ENCODE results near the gene PNPLA3. TPM values are rescaled to one million over a fixed set of nuclear protein-coding genes. Genes with fewer than 3 reads are reported as not detected.

PNPLA3 gene
- total RNA-seq, 1 experiment from 2014 or later: 4.9 TPM

DNA sequence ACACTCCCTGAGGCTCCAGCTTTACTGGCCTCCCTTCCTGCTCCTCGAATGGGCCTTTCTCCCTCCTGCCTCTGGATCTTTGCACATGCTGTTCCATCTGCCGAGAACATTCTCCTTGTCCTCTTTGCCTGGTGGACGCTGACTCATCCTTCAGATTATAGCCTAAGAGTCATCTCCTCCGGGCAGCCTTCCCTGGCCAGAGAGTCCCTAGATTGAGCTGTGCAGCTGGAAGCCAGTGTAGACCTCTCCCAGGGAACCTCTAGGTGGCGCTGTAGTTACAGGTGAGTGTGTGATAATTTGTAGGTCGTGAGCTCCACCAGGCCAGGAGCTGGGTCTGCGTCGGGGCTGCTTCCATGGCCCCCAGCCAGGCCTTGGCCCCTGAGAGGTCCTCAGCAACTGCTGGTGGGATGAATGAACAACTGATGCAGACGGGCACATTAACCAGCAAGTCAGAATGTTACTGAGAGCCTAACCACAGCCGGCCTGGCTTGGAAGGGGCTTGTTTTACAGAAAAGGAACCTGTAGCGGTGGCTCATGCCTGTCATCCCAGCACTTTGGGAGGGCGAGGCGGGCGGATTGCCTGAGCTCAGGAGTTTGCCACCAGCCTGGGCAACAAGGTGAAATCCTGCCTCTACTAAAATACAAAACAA, 40.5 kb upstream of the PNPLA3 start:
- ChIA-PET CTCF (interaction anchor here (0.7 to 1.4 kb wide), 4 partner anchors 22 to 483 kb away, joined by 3 to 13 read pairs (median 4); partner anchors contain the start of gene EFCAB6), POLR2A (interaction anchor here (0.6 kb wide), 1 partner anchor 26 kb away, joined by 6 read pairs; no protein-coding TSS in a partner anchor)
- no peaks in the 10 kb centered on the region for H3K4me1 ChIP-seq (ENCODE audit: control insufficient read depth, insufficient read depth, low read length)
- intact Hi-C loops (cut with micrococcal nuclease; ENCODE audit: unreplicated experiment) (no loop called here), in situ Hi-C loops (cut with HindIII; ENCODE audit: low pct_unique_long_range_greater_than_20kb, low sequenced_read_pairs) (no loop called here)
- H3K27me3 ChIP-seq (ENCODE audit: control insufficient read depth, insufficient read depth, low read length): no peaks in the 10 kb centered on the region
- H3K9me3 ChIP-seq (ENCODE audit: control insufficient read depth, insufficient read depth, low read depth, low read length): no peaks in the 10 kb centered on the region
- DNase-seq (ENCODE audit: low read depth, low spot score) (peak; percentile 41), ATAC-seq (peak; percentile 84)
- no peak for TF ChIP-seq TCF7L2 (IDR thresholded peaks at IDR 0.05; ENCODE audit: low read depth, low read length)
- TF ChIP-seq, protein P1, sequence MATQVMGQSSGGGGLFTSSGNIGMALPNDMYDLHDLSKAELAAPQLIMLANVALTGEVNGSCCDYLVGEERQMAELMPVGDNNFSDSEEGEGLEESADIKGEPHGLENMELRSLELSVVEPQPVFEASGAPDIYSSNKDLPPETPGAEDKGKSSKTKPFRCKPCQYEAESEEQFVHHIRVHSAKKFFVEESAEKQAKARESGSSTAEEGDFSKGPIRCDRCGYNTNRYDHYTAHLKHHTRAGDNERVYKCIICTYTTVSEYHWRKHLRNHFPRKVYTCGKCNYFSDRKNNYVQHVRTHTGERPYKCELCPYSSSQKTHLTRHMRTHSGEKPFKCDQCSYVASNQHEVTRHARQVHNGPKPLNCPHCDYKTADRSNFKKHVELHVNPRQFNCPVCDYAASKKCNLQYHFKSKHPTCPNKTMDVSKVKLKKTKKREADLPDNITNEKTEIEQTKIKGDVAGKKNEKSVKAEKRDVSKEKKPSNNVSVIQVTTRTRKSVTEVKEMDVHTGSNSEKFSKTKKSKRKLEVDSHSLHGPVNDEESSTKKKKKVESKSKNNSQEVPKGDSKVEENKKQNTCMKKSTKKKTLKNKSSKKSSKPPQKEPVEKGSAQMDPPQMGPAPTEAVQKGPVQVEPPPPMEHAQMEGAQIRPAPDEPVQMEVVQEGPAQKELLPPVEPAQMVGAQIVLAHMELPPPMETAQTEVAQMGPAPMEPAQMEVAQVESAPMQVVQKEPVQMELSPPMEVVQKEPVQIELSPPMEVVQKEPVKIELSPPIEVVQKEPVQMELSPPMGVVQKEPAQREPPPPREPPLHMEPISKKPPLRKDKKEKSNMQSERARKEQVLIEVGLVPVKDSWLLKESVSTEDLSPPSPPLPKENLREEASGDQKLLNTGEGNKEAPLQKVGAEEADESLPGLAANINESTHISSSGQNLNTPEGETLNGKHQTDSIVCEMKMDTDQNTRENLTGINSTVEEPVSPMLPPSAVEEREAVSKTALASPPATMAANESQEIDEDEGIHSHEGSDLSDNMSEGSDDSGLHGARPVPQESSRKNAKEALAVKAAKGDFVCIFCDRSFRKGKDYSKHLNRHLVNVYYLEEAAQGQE (IDR thresholded peaks at IDR 0.05; ENCODE audit: insufficient read depth in 1 of 2, low read depth in 2 of 2, low read length in 1 of 2): no peak
- TF ChIP-seq, protein P2, sequence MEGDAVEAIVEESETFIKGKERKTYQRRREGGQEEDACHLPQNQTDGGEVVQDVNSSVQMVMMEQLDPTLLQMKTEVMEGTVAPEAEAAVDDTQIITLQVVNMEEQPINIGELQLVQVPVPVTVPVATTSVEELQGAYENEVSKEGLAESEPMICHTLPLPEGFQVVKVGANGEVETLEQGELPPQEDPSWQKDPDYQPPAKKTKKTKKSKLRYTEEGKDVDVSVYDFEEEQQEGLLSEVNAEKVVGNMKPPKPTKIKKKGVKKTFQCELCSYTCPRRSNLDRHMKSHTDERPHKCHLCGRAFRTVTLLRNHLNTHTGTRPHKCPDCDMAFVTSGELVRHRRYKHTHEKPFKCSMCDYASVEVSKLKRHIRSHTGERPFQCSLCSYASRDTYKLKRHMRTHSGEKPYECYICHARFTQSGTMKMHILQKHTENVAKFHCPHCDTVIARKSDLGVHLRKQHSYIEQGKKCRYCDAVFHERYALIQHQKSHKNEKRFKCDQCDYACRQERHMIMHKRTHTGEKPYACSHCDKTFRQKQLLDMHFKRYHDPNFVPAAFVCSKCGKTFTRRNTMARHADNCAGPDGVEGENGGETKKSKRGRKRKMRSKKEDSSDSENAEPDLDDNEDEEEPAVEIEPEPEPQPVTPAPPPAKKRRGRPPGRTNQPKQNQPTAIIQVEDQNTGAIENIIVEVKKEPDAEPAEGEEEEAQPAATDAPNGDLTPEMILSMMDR (IDR thresholded peaks at IDR 0.05): peak; percentile 85
- no peak for TF ChIP-seq POLR2AphosphoS5 (IDR thresholded peaks at IDR 0.05; ENCODE audit: low read depth, low read length)
- no peak overlapping the region for H3K4me3 ChIP-seq (ENCODE audit: low read depth in 2 of 2, low read length in 2 of 2)
- no peaks in the 10 kb centered on the region for H3K36me3 ChIP-seq (ENCODE audit: control insufficient read depth, insufficient read depth, low read length)
- no TSS peak for BruUV-seq (replicated peaks)
- no peak overlapping the region for H3K27ac ChIP-seq (ENCODE audit: low read length)

DNA sequence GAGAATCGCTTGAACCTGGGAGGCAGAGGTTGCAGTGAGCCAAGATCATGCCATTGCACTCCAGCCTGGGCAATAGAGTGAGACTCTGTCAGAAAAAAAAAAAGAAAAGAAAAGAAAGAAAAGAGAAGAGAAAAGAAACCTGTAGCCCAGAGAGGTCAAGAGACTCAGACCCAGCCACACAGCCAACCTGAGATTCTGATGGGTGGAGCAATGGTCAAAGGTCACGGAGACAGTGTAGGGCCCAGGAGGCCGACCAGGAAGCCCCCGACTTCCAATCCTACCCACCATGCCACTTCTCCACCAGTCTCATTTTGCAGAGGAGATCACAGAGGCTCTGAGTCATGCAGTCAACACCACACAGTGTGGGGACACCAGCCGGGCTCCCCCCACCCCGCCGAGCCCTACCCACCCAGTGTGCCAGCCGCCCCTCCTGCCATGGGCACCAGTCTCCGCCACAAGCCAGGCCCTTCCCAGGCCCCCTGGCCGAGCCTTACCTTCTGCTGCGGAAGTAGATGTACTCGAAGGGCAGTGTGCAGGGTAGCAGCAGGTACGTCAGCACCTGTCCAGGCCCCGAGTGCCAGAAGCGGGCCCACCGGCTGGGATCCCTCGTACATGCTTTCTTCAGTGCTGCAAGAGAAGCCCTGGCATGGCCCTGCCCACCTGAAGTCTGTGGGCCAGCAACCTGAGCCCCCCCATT, 39.7 kb upstream of the PNPLA3 start:
- no peaks in the 10 kb centered on the region for H3K36me3 ChIP-seq (ENCODE audit: control insufficient read depth, insufficient read depth, low read length)
- in situ Hi-C loops (cut with HindIII; ENCODE audit: low pct_unique_long_range_greater_than_20kb, low sequenced_read_pairs): no loop called here
- BruUV-seq (replicated peaks): no TSS peak
- intact Hi-C loops (cut with micrococcal nuclease; ENCODE audit: unreplicated experiment): no loop called here
- H3K4me3 ChIP-seq (ENCODE audit: low read depth in 2 of 2, low read length in 2 of 2): no peak overlapping the region
- no peaks in the 10 kb centered on the region for H3K9me3 ChIP-seq (ENCODE audit: control insufficient read depth, insufficient read depth, low read depth, low read length)
- no peak overlapping the region for H3K27ac ChIP-seq (ENCODE audit: low read length)
- ChIA-PET POLR2A (interaction anchor here (0.6 kb wide), 2 partner anchors 26 to 89 kb away, joined by 6 to 13 read pairs; no protein-coding TSS in a partner anchor), CTCF (interaction anchor here (0.6 to 1.4 kb wide), 6 partner anchors 18 to 484 kb away, joined by 3 to 13 read pairs (median 4); partner anchors contain the start of gene EFCAB6)
- ATAC-seq (no peak), DNase-seq (ENCODE audit: low read depth, low spot score) (no peak)
- TF ChIP-seq, protein P1 (IDR thresholded peaks at IDR 0.05; ENCODE audit: insufficient read depth in 1 of 2, low read depth in 2 of 2, low read length in 1 of 2): no peak
- TF ChIP-seq TCF7L2 (IDR thresholded peaks at IDR 0.05; ENCODE audit: low read depth, low read length): no peak
- no peaks in the 10 kb centered on the region for H3K27me3 ChIP-seq (ENCODE audit: control insufficient read depth, insufficient read depth, low read length)
- H3K4me1 ChIP-seq (ENCODE audit: control insufficient read depth, insufficient read depth, low read length): no peaks in the 10 kb centered on the region

All from Panc1 (cell line).